T-helper 2 cell treated with Interferon-gamma antibody and Interleukin-4, amounts not matched to agents 5 μg/mL and 100 μg/mL, for 36 hours (primary cell): ENCODE results near the gene AIP.
A peak's percentile ranks its signal among the peaks of the same experiment; 100 is the strongest.

Experiments used
- DNase-seq: peaks from one replicate; pipeline ENCODE4 v3.0.0; 2021; ENCODE audit warnings: low spot score
- H3K27ac Mint-ChIP-seq: one replicate; pipeline ENCODE4 v1.8.0; 2021; ENCODE audit warnings: mild to moderate bottlenecking, mixed read lengths
- H3K27me3 Mint-ChIP-seq: one replicate; pipeline ENCODE4 v1.8.0; 2021; ENCODE audit warnings: low read depth, mixed read lengths
- H3K36me3 Mint-ChIP-seq: one replicate; pipeline ENCODE4 v1.8.0; 2021; ENCODE audit warnings: low read depth, mixed read lengths
- H3K4me1 Mint-ChIP-seq: one replicate; pipeline ENCODE4 v1.8.0; 2021; ENCODE audit warnings: low read depth, mixed read lengths
- H3K4me3 Mint-ChIP-seq: one replicate; pipeline ENCODE4 v1.8.0; 2022; ENCODE audit warnings: mild to moderate bottlenecking, moderate library complexity, mixed read lengths
- H3K9me3 Mint-ChIP-seq: one replicate; pipeline ENCODE4 v1.8.0; 2021; ENCODE audit warnings: mixed read lengths

The AIP gene

GRCh38 chr11:67440229-67441097, 42.4 kb upstream of the AIP start:
- H3K36me3 Mint-ChIP-seq: peaks cover 33% of the 10 kb centered on the region
- no peak for DNase-seq

DNA sequence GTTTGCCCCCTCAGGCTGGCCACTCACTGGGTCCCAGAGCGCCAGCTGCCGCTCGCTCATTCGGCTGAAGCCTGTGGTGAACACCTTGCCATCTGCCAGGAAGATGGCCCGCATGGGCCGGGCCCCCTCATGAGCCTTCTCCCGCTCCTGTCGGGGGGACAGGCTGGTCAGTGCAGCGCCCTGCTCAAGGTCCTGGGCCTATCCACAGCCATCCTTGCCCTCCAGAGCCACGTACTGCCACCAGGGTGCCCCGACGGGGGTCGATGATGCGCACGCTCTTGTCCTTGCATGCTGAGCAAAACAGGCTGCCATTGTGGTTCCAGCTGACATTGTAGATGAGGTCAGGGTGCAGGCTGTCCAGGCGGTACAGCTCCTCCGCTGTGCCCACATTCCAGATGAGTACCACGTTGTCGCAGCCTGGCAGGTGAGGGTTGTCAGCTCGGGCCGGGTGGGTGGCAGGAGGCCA, 41.7 kb upstream of the AIP start:
- Mint-ChIP-seq H3K4me3 (peak overlapping the region; percentile 29), H3K27ac (peak overlapping the region; percentile 81), H3K27me3 (no peaks in the 10 kb centered on the region), H3K9me3 (no peaks in the 10 kb centered on the region), H3K4me1 (peaks cover 52% of the 10 kb centered on the region), H3K36me3 (peaks cover 30% of the 10 kb centered on the region)
- no peak for DNase-seq

More at GRCh38 chr11:67440229-67441097, 42.4 kb upstream of the AIP start:
- peaks cover 46% of the 10 kb centered on the region for H3K4me1 Mint-ChIP-seq
- no peaks in the 10 kb centered on the region for H3K9me3 Mint-ChIP-seq
- no peaks in the 10 kb centered on the region for H3K27me3 Mint-ChIP-seq
- H3K4me3 Mint-ChIP-seq: peak overlapping the region; percentile 99
- H3K27ac Mint-ChIP-seq: peak overlapping the region; percentile 97

GRCh38 chr11:67441731-67442351, 41.0 kb upstream of the AIP start:
- Mint-ChIP-seq H3K4me1 (peaks cover 50% of the 10 kb centered on the region), H3K4me3 (peak overlapping the region; percentile 75), H3K27ac (peak overlapping the region; percentile 67), H3K9me3 (no peaks in the 10 kb centered on the region), H3K36me3 (peaks cover 25% of the 10 kb centered on the region), H3K27me3 (no peaks in the 10 kb centered on the region)
- no peak for DNase-seq

GRCh38 chr11:67442504-67443404, 40.1 kb upstream of the AIP start:
- Mint-ChIP-seq H3K4me1 (peaks cover 54% of the 10 kb centered on the region), H3K4me3 (peak overlapping the region; percentile 75), H3K9me3 (no peaks in the 10 kb centered on the region), H3K36me3 (peaks cover 18% of the 10 kb centered on the region), H3K27ac (peak overlapping the region; percentile 84), H3K27me3 (no peaks in the 10 kb centered on the region)
- DNase-seq: no peak

- Mint-ChIP-seq H3K4me1 (peaks cover 47% of the 10 kb centered on the region), H3K27me3 (no peaks in the 10 kb centered on the region), H3K36me3 (peaks cover 4% of the 10 kb centered on the region), H3K27ac (peak overlapping the region; percentile 91), H3K9me3 (no peaks in the 10 kb centered on the region), H3K4me3 (peak overlapping the region; percentile 78)
- DNase-seq: no peak
These were observed 37.3 kb upstream of the AIP start for GRCh38 chr11:67445515-67445914.

- Mint-ChIP-seq H3K27ac (peak overlapping the region; percentile 45), H3K9me3 (no peaks in the 10 kb centered on the region), H3K27me3 (no peaks in the 10 kb centered on the region), H3K36me3 (no peaks in the 10 kb centered on the region), H3K4me1 (peaks cover 37% of the 10 kb centered on the region), H3K4me3 (no peak overlapping the region)
- no peak for DNase-seq
These were observed 34.6 kb upstream of the AIP start for GRCh38 chr11:67448220-67448609.

DNA sequence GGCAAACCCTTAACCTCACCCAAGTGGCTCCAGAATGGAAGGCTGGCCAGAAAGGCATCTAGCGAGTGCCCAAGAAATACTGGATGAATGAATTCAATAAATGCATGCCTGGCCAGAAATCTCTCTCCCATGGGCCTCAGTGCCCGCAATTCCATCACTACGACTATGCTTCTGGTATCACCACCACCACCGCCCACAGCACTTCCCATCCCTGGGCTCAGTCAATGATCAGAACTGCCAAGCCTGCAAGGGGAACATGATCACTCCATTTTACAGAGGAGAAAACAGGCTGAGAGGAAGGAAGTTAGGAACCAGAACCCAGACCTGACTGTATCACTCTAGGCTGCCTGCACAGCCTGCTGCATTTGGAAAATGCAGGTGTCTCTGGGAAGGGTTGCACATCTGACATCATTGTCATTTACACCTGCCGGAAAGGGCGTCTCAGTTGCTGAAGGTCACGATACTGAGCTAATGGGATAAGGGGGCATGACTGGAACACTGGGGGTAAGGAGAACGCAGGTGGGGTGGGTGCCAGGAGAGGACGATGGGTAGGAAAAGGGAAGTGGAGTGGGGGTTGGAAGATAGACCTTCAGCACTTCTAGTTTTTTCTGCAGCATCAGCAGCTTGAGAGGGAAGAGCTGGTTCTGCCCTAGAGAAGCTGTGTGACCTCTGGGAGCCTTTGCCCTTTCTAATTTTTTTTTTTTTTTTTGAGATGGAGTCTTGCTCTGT, 33.5 kb upstream of the AIP start:
- Mint-ChIP-seq H3K27ac (peak overlapping the region; percentile 24), H3K4me1 (peaks cover 36% of the 10 kb centered on the region), H3K9me3 (no peaks in the 10 kb centered on the region), H3K36me3 (no peaks in the 10 kb centered on the region), H3K4me3 (no peak overlapping the region), H3K27me3 (no peaks in the 10 kb centered on the region)
- no peak for DNase-seq

GRCh38 chr11:67450796-67451657, 31.8 kb upstream of the AIP start:
- Mint-ChIP-seq H3K4me3 (no peak overlapping the region), H3K9me3 (no peaks in the 10 kb centered on the region), H3K27me3 (no peaks in the 10 kb centered on the region), H3K27ac (no peak overlapping the region), H3K36me3 (no peaks in the 10 kb centered on the region), H3K4me1 (peaks cover 18% of the 10 kb centered on the region)
- no peak for DNase-seq

DNA sequence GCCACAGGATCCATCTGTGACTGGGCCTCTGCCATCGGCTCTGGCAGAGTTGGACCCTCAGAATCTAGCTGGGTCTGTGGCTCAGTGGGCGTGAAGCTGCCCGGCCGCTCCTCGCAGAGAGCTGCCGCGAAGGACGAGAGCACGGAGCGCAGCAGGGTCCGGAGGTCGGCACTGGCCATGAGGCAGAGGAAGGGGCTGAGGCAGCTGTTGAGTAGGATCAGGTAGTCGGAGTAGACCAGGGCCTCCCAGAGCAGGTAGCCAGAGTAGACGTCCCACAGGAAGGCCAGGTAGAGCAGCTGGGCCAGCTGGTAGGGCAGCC, 31.2 kb upstream of the AIP start:
- Mint-ChIP-seq H3K4me1 (peaks cover 15% of the 10 kb centered on the region), H3K9me3 (no peaks in the 10 kb centered on the region), H3K27me3 (no peaks in the 10 kb centered on the region), H3K36me3 (no peaks in the 10 kb centered on the region), H3K27ac (no peak overlapping the region), H3K4me3 (no peak overlapping the region)
- no peak for DNase-seq

DNA sequence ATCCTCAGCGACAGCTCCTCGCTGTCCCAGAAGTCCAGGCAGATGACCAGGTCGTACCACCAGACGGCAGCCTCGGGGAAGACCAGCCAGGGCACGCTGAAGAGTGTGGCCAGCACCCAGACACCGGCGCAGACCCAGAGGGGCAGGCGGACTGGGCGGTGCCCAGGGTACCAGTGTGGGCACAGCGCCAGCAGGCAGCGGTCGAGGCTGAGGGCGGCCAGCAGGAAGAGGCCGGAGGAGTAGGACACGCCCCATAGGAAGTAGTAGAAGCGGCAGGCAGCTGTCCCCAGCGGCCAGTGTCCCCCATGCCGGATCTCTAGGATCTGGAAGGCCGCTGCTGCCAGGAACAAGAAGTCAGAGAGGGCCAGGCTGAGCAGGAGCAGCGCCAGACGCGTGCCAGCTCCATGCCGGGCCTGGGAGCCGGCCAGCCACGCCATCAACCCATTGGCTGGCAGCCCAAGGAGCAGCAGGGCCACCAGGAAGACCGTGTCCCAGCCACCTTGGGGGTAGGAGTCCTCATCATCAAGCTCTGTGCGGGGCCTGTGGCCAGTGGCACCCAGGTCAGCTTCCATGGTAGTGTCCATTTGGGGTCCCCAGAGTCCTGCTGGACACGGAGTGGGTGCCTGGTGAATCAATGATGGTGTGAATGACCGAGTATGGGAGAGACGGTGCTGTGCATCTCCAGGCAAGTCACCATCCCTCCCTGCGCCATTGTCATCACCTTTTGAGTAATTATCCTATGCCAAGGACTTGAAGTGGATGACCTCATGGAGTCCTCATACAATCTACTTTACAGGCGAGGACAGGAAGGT, 30.5 kb upstream of the AIP start, which contains the start of gene GPR152:
Gene GPR152, minus strand, starts transcription at position 589 of the 812 bp plus-strand sequence. Its CDS starts 5 bp downstream, at position 584.
- Mint-ChIP-seq H3K4me1 (peaks cover 12% of the 10 kb centered on the region), H3K9me3 (no peaks in the 10 kb centered on the region), H3K27ac (no peak within 1 kb of the TSS), H3K4me3 (no peak within 1 kb of the TSS), H3K36me3 (no peaks in the 10 kb centered on the region), H3K27me3 (no peaks in the 10 kb centered on the region)
- no peak for DNase-seq

DNA sequence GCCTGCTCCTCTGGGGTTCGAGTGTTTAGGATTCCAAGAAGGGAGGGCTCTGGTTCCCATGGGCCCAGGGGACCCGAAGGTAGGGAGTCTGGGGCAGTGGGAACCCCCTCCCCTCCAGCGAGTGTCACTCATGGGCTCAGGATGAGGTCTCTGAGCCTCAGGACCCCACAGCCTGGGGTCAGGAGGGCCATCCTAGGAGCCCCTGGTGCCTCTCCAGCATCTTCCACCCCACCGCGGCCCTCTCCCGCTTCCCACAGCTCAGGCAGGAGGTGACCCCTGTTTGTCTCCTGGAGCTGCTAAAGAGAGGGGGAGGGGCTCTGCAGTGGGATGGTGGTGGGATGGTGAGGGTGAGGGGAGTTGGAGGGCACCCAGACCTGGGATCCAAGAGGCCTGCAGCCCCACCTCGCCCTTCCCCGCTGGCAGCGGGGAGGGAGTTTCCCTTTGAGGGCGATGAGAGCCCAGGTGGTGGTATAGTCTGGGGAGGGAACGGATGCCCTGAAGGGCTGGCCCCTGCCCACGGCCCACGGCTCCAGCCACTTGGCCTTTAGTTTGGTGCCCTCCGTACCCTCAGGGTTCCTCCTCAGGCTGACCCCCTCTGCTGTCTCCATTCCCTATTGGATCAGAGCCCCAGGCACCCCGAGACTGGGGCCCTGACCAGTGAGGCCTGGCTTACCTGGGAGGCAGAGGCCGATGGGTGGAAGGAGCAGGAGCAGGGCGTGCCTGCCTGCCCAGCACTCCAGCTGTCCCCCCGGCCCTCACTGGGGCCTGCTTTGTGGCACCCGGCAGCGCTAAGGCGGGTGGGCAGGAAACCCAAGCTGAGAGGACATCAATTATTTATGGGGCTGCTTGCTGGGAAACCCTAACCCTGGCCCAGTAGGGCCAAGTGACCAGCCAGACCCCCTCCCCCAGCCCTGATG, 28.8 kb upstream of the AIP start:
- Mint-ChIP-seq H3K27me3 (no peaks in the 10 kb centered on the region), H3K9me3 (no peaks in the 10 kb centered on the region), H3K4me3 (no peak overlapping the region), H3K4me1 (peaks cover 5% of the 10 kb centered on the region), H3K27ac (no peak overlapping the region), H3K36me3 (no peaks in the 10 kb centered on the region)
- no peak for DNase-seq
